ENCODE measurements around the gene CLCN4.

CLCN4 gene

DNA sequence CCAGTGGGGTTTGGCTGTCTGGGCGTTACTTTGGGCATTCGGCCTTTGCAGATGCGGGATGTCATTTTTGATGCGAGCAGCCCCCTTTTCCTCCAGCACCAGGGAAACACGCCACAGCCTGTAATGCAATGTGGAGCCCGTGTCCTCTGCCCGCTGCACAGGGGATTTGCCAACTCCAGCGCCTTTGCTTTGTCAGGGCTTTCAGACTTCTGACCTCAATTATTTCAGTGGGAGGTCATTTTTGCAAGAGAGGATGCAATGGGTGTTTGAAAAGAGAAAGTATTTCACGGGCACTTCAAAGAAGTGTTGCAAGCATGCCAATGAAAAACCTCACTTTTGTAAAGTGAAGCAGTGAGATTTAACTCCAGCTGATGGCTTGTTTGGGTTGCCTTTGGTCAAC is 11.5 kb downstream of the CLCN4 start:
- DNase-seq: no peak

DNA sequence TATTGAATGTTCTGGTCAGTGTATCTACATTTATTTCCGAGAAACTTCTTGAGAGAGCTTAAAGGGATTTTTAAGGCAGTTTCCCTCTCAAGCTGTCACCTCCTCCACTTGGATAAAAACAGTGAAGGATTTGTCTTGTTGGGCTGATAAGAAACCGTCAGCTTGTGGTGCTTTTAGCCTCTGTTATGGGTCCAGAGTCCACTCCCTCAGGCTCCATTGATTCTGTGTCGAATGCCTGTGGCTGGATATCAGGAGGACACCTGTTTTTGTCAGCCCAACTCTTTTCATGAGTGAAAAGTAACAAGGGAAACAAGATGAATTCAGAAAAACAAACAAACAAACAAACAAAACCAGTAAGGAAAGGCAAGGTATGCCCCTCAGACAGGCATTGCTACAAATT is 12.4 kb downstream of the CLCN4 start:
- no peak for DNase-seq

DNA sequence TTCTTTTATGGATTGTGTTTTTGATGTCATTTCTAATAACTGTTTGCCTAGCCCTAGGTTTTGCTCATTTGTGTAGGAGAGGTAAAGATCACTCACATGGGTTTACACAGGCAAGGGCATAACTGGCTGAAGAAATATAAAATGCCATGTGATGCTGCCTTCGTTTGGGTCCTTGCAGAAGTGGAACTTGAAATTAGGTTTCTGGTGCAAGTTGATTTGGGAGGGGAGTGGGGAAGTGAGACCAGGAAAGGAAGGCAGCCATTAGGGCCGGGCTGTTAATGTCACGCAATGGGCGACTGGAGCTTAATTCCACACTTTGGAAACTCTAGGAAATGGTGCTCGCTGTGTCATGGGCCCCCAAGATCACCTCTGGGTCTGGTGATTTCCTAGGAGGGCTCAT is 14.5 kb downstream of the CLCN4 start:
- no peak for DNase-seq

DNA sequence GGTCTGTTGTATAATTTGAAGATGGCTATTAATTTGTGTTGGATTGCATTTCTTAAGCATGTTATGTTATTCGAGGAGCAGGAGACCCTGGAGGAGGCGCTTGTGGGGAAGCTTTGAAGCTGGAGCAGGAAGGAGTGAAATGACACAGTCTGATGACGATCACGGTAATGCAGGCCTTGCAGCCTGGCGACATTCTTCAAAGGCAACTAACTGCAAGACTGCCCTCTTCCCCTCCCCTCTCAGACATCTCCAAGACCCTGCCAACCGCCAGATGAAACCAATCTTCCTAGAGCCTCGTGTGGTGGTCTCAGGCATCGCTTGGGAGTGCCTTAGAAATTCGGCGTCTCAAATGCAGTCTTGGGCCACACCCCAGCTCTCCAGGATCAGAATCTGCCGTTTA is 16.1 kb downstream of the CLCN4 start:
- no peak for DNase-seq

DNA sequence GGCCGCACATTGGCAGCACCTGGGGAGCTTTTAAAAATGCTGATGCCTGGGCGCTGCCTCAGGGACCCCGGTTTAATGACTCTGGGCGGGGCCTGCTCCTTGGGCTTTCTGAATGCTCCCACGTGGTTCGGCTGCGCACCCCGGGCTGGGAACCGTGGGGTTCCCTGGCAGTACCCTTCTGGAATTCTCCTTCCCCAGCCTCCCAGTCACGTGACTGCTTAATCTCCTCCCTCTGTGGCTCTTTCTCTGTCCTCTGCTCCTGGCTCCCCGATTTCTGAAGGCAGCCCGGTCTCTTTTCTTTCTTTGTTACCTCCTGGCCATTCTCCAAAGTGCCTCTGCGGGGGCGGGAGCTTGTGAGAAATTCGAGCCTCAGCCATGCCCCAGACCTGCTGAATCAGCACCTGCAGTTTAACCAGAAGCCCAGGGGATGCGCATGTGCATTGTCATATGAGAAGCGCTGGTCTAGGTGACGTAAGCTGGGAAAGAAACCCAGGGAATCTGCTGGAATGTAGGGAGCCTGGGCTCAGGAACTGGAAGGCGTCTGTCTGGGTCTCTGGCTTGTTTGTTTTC is 16.6 kb downstream of the CLCN4 start:
- DNase-seq: peak; percentile 86

DNA sequence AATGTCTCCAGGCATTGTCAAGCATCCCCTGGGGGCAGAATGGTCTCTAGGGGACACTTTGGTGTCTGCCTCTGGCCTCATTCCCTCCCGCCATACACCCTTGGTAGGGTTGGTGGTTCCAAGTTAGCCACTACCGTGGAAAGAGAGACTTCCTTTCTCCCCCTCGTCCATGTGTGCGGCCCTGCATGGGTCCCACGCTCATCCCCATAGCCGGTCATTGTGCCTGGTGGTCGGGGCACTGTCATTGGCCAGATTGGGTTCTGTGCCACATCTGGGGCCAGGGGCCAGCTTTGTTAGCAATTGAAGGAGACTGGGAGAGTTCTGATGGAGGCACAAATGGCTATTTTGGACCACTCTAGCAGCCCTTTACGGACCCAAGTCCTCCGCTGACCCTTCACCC is 17.3 kb downstream of the CLCN4 start:
- DNase-seq: no peak

DNA sequence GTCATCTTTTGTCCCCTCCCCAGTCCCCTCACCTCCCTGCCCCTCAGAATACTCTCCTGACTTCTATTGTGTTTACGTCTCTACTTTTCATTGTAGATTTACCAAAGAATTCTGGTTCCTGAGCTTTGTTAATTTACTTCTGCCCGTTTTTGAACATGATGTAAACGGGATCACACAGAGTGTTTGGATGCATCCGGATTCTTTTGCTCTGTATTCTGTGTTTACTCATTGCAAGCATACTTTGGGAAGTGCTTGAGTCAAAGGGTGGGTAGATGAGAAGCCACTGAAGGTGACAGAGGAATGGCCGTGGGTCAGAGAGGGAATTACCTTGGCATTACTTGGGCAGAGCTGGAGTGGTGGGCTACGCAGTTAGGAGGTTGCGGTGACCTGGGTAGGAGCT is 18.0 kb downstream of the CLCN4 start:
- DNase-seq: no peak

DNA sequence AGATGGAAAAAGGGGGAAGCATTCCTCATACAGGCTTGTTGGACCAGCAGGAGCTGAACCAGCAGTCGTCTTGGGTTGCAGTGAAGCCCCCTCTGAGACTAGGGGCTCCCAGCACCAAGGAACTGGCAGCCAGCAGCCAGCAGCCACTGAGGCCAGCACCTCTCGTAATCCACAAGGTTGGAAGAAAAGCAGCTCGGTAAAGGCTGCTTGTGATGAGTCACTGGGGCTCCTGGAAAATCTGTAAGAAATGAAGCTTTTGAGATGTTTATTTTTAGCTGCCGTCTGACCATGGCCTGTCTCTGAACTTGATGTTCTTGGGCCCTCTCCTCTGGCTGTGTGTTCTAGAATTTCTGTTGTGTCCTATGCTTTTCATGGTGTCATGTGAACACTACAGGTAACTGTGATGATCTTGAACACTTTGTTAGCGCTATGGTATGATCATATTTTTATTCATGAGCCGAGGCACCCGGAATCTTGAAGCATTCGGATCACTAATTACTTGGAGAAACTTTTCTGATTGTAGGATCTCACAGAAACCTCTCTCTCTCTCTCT is 18.6 kb downstream of the CLCN4 start:
- no peak for DNase-seq

DNA sequence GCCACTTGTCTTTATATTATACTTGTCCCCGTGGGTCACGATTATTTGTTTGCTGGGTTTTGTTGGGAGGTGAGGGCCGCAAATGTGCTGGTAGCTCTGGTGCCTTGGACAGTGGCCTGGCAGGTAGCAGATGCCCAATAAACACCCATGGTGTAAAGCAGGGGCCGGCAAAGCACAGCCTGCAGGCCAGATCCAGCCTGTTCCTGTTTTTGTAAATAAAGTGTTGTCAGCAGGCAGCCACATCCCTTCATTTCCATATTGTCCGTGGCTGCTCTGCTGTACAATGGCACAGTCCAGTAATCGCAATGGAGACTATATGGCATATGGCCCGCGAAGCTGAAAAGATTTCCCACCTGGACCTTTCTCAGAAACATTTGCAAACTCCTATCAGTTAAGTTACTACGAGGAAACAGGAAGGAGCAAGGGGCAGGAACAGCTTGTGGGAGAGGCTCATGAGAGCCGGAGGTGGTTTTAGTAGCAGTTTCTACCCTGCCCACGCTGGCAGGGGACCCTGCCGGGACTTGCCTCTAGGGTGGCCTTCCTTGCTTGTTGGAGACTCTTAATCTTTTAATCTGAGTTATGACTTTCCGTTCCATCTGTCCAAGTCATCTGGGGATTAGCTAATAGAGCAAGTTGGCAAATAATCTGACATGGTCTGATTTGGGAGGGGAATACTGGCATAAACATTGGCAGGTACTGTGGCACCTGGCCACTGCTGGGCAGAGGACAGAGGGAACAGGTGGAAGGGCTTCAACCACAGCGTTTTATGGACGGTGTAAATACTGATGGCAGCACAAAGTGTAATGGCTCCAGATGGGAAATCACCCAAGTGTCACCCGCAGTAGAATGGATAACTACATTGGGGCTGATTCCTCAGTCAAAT is 19.6 kb downstream of the CLCN4 start:
- no peak for DNase-seq

DNA sequence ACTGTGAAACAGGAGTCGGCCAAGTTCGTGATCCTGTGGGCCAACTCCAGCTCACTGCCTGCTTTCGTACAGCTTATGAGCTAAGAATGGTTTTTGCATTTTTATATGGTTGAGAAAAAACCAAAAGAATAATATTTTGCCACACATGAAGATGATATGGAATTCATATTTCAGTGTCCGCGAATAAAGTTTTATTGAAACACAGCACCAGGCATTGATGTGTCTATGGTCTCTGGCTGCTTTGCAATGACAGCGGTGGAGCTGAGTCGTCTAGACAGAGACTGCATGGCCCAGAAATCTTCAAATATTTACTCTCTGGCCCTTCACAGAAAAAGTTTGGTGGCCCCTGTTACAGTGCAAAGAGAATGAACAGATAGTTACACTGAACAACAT is 20.2 kb downstream of the CLCN4 start:
- no peak for DNase-seq

DNA sequence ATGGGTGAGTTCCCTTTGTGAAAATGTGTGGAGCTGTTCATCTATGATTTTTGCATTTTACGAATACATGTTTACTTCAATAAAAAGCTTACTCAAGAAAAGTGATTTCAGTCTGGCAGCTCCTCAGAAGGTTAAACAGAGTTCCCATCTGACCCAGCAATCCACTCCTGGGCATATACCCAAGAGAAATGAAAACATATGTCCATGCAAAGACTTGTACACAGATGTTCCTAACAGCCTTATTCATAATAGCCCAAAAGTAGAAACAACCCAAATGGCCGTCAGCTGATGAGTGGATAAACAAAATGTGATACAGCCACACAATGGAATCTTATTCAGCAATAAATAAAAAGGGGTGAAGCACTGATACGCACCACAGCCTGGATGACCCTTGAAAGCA is 20.8 kb downstream of the CLCN4 start:
- DNase-seq: no peak

DNA sequence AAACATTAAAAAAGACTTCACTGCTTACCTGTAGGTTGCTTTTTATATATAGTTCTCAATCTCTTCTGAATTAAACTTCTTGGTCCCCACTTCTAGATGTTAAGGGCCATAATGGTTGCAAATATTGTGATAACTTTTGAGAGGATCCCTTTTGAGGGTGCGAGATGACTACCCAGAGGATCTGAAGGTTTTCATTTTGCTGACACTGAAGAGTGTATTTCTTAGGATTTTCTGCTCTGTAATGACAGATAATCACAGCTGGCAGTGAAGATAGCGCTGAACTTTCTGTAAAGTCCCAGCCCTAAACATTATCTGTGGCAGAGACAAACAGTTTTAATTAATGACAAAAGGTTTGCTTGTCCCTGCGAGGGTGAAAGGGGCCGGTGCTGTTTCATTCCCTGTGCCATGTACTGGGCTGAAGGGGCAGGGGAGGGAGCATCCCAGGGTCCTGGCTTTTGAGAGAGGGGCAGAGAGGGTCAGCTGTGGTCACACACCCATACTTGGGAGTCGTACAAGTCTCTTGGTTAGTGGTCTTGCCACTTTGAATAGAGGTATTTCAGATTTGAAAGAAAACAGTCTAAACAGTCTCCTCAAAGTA is 22.2 kb downstream of the CLCN4 start:
- DNase-seq: no peak

DNA sequence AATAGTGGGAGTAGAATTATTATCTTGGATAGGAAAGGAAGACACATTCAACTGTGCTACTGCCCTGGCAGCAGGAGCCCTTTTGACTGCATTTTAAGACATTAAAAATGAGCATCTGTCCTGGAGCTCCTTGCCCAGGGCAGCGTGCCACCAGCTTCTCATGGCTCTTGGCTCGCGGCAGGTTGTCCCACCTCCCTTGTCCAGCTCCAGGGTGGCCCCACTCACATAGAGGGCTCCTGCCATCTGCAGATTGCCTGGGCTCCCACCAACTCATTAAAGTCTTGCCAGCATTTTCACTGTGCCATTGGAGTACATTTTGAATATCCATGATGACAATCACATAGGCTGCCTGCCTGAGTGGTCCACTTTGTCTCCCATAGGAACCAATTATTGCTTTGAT is 27.0 kb downstream of the CLCN4 start:
- DNase-seq: no peak

DNA sequence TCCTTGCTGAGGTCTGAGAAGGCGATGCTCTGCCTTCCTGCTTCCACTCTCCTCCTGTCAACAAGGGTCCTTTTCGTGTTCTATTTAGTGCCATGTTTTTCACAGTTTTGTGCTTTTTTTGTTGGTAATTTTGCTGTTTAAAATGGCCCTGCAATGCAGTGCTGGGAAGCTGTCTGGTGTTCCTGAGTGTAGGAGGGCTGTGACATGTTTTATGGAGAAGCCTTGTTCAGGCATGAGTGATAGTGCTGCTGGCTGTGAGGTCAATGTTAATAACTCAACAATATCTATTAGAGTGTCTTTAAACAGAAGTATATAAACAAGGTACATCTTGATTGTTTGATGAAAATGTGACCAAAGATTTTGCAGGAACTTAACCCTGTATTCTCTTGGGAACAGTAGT is 27.6 kb downstream of the CLCN4 start:
- no peak for DNase-seq

DNA sequence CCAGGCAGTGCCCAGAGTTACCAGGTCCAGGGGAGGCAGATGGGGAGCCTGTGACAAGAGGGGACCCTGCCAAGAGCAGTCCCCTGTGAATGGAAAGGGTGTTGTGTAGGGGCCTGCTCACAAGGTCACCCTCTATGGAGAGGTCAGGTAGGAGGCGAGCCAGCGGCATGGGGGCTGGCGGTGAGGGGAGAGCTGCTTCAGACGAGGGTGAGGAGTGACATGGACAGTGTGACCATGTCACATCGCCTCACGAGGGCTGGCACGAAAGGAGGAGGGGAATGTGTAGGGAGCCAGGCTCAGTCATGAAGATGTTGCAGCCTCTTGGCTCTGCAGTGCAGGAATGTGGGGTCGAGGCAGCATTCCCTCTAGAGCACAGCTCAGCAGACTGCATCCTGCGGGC is 29.6 kb downstream of the CLCN4 start:
- no peak for DNase-seq

DNA sequence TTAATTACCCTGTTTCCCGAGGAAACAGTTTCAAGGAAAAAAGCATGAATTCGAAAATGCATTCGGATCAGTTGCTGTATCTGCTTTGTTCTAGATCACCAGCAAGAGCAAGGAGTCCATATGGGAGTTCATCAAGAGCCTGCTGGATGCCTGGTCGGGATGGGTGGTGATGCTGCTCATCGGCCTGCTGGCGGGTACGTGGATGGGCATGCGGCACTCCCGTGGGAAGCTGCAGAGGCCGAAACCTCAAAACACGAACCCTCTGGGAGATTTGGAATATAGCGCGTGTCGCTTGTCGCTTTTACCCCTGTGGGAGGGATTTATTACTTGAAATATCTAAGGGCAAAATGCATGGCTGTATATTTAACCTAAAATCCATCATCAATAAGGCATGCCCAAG is 30.6 kb downstream of the CLCN4 start:
- no peak for DNase-seq

DNA sequence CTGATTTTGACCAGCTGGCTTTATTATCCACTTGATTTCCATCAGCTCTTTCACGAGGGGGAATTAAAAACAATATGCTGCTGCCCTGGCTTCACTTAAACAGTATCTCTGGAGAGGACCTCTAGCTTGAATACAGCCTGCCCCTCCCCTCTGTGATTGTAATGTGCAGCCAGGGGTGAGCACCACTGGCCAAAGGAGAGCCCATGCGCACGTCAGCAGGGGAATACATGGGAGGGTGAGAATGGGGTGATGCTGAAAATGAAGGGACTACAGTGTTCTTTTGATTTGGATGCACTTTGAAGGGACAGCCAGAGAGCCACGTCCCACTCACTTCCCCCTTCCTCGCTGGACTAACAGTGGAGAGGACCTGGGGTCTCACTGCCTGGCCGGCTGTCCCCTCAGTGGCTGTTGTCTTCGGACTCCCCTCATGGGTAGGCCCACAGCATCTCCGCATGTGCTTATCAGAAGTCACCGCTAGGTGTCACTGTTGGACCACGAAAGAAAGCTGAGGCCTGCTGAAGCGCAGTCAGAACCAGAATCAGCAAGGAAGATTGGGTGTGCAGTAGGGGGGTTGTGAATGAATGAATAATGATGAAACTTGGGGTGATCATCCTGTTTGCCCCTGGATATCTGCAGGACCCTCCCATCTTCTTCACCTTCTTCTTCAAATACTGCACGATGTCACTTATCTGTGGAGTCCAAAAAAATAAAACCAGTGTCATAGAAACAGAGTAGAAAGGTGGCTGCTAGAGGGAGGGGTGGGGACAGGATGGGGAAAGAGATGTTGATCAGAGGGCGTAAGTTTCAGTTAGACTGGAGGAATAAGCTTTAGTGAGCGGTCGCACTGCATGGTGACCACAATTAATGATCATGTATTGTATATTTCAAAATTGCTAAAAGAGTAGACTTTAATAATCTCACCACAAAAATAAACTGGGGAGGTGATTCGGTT is 32.8 kb downstream of the CLCN4 start:
- peak; percentile 71 for DNase-seq

DNA sequence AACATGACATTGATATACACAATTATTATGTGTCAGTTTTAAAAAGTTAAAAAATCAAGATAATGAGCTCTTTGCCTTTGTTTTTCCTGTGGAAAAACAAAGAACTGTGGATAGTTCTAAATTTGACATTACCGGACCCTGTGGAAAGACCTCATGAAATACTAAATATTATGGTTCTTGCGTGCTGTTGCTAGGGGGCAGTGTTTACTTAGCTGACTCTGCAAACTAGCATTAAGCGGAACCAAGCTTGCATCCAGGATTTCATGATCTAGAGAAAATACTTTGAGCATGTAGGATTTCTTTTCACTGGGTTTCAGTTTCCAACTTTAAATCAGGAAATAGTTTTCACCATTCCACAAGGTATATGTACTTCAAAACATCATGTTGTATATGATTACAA is 33.6 kb downstream of the CLCN4 start:
- DNase-seq: no peak

DNA sequence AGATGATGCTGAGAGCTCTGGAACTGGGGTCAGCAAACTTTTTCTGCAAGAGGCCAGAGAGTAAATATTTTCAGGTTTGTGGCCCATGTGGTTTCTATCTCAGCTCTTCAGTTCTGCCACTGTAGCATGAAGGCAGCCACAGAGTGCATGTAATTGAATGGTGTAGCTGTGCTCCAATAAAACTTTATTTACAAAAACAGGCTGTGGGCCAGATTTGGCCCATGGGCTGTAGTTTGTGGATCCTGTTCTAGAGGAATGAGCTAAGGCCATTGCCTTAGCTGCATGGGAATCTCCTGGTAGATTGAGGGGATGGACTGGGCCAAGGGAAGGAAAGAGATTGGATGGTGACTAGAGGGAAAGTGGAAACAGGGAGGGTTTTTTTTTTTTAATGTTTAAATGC is 36.8 kb downstream of the CLCN4 start:
- no peak for DNase-seq

DNA sequence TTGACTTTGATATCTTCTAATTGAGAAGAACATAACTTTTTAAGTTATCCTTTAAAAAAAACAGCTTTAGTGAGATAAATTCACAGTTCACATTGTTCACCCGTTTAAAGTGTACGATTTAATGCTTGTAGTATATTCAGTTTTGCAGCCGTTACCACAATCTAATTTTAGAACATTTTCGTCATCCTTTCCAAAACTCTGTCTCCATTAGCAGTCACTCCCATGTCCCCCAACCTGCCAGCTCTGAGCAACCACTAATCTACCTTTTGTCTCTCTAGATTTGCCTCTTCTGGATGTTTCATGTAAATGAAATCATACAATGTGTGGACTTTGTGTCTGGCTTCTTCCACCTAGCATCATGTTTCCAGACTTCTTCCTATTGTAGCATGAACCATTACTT is 38.6 kb downstream of the CLCN4 start:
- no peak for DNase-seq

DNA sequence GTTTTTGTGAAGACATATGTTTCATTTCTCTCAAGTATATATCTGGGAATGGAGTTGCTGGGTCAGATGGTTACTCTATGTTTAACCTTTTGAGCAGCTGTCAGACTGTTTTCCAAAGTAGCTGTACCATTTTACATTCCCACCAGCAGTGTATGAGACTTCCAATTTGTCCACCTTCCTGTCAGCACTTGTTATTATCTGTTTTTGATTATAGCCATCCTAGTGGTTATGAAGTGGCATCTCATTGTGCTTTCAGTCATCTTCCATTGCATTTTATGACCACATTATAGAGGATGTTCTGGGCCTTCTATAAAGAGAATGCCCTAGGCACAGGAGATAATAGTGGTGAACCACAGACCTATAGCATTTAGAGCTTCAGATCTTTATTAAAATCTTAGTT is 39.2 kb downstream of the CLCN4 start:
- DNase-seq: no peak

DNA sequence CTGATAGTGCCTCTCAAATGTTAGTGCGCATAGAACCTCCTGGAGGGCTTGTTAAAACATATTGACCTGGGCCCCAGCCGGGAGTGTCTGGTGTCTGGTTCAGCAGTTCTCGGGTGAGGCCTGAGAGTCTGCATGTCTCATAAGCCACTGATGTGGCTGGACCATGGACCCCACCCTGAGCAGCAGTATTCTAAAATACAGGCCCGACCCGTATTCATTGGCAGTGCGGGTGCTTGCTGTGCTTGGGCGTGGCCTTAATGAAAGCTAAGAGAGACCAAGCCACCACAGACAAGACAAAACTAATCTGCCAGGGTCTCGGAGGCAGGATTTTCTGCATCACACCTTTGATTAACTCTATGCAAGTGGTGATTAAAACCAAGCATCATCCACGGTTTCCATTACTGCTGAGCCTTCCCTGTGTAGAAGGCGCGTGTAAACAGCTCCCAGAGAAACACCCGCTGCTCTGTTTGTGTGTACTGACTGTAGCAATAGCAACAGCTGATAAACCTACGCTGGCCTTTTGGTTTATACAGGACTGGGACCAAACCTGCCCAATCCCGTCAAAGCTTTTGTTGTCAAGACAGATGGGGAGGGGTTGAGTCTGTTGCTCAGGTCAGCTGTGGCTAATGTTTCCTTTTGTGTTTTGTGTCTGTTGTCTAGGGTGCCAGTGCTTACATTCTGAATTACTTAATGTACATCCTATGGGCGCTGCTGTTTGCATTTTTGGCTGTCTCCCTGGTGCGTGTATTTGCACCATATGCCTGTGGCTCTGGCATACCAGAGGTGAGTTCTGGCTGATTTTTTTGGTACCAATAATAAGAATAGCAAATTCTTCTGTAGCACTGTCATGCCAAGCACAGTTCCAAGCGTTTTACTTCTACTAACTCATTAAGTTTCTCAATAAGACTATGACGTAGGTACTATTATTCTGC is 40.8 kb downstream of the CLCN4 start:
- no peak for DNase-seq

All from left hindlimb (tissue), 1 donor.